Measurements from ENCODE around the gene CCDC85A.

Gene CCDC85A

GRCh38 chr2:56316011-56316410 is 132.2 kb downstream of the CCDC85A start:
- no peak overlapping the region for H3K27ac ChIP-seq
- TF ChIP-seq CTCF (conservative IDR thresholded peaks at IDR 0.05), result no peak

GRCh38 chr2:56318147-56318546 is 134.4 kb downstream of the CCDC85A start:
- no peak for TF ChIP-seq CTCF (conservative IDR thresholded peaks at IDR 0.05)
- no peak overlapping the region for H3K27ac ChIP-seq

- TF ChIP-seq CTCF (conservative IDR thresholded peaks at IDR 0.05), result no peak
- H3K27ac ChIP-seq, result no peak overlapping the region
These were observed 142.0 kb downstream of the CCDC85A start for GRCh38 chr2:56325661-56326345.

- no peak overlapping the region for H3K27ac ChIP-seq
- TF ChIP-seq CTCF (conservative IDR thresholded peaks at IDR 0.05), result no peak
These were observed 142.6 kb downstream of the CCDC85A start for GRCh38 chr2:56326346-56326741.

GRCh38 chr2:56331810-56332209 is 148.0 kb downstream of the CCDC85A start:
- TF ChIP-seq CTCF (conservative IDR thresholded peaks at IDR 0.05), result no peak
- no peak overlapping the region for H3K27ac ChIP-seq

- no peak for TF ChIP-seq CTCF (conservative IDR thresholded peaks at IDR 0.05)
- H3K27ac ChIP-seq, result no peak overlapping the region
These were observed 150.2 kb downstream of the CCDC85A start for GRCh38 chr2:56333812-56334485.

- no peak overlapping the region for H3K27ac ChIP-seq
- TF ChIP-seq CTCF (conservative IDR thresholded peaks at IDR 0.05), result no peak
These were observed 150.8 kb downstream of the CCDC85A start for GRCh38 chr2:56334622-56335021.

Measured in VCaP (cell line).